Activated T-cell treated with anti-CD3 and anti-CD28 coated beads, Interleukin-2, amount 50 U/mL, for 48 hours (primary cell): ENCODE results near the gene PDE6A.

ENCODE experiments used
- DNase-seq, 2 experiments: peaks; one replicate each; pipeline ENCODE4 v3.0.0-alpha.2; 2020

PDE6A gene

GRCh38 chr5:149808264-149808982 is 136.2 kb downstream of the PDE6A start:
- no peak for DNase-seq
